Thymus (tissue), 11 donors: ENCODE results near the gene TLE4. TPM values are rescaled to one million over a fixed set of nuclear protein-coding genes. Genes with fewer than 3 reads are reported as not detected.

Experiments used
- DNase-seq, 9 donors: peaks; one replicate each; pipeline ENCODE4 v3.0.0-alpha.2; 2013; ENCODE audit warnings: low spot score in 9 of 9, low read depth in 6 of 9, missing footprints in 1 of 9
- H3K27ac ChIP-seq, 2 donors: one replicate each; pipeline ENCODE4 v1.5.1; 2013; ENCODE audit warnings: control low read depth in 1 of 2, low read depth in 1 of 2, low read length in 1 of 2, mild to moderate bottlenecking in 1 of 2, moderate library complexity in 1 of 2
- H3K27me3 ChIP-seq, 2 donors: one replicate each; pipeline ENCODE4 v1.5.1; 2013; ENCODE audit warnings: low read length in 1 of 2; ENCODE audit not compliant: control insufficient read depth in 2 of 2, insufficient read depth in 1 of 2
- H3K36me3 ChIP-seq, 2 donors: one replicate each; pipeline ENCODE4 v1.5.1; 2013; ENCODE audit warnings: low read length in 1 of 2, mild to moderate bottlenecking in 1 of 2, moderate library complexity in 1 of 2; ENCODE audit not compliant: control insufficient read depth in 2 of 2, insufficient read depth in 2 of 2
- H3K4me1 ChIP-seq, 2 donors: one replicate each; pipeline ENCODE4 v1.5.1; 2013; ENCODE audit warnings: low read length in 2 of 2; ENCODE audit not compliant: control insufficient read depth in 2 of 2, insufficient read depth in 2 of 2
- H3K4me3 ChIP-seq, 2 donors: one replicate each; pipeline ENCODE4 v1.5.1; 2013; ENCODE audit warnings: low read length in 2 of 2, control low read depth in 1 of 2, mild to moderate bottlenecking in 1 of 2
- H3K9me3 ChIP-seq, 2 donors: one replicate each; pipeline ENCODE4 v1.5.1; 2013; ENCODE audit warnings: low read length in 1 of 2, mild to moderate bottlenecking in 1 of 2; ENCODE audit not compliant: control insufficient read depth in 2 of 2, insufficient read depth in 1 of 2
- WGBS: extraction: QIAGEN DNeasy Blood & Tissue Kit; methylation state at CpG from one replicate; pipeline ENCODE4 v1.1.7; 2013; 5-methylcytosine and 5-hydroxymethylcytosine counted together
- polyA plus RNA-seq: library from polyadenylated mRNA; stranded (reverse); fragments of 200-250 nt; gene quantifications from one replicate; pipeline ENCODE4 v1.2.3, GENCODE V29; 2013
- total RNA-seq: library from RNA; stranded (reverse); fragments of 120-200 nt; gene quantifications from one replicate; pipeline ENCODE4 v1.2.4, GENCODE V29; 2013
- donor health status: healthy.

The TLE4 gene
- total and polyA plus RNA-seq, 2 donors, result 22.6 to 26.9 TPM

GRCh38 chr9:79667120-79667519 is 95.4 kb downstream of the TLE4 start:
- no peak overlapping the region for H3K4me3 ChIP-seq
- H3K27ac ChIP-seq, result no peak overlapping the region
- no peak for DNase-seq
- H3K4me1 ChIP-seq, result peaks cover 7 to 21% of the 10 kb centered on the region in 2 donors
- WGBS, result 97% methylated on average over 3 of the region's 3 CpGs
- H3K36me3 ChIP-seq, result peaks cover 9 to 10% of the 10 kb centered on the region in 2 donors
- H3K27me3 ChIP-seq, result no peaks in the 10 kb centered on the region
- no peaks in the 10 kb centered on the region for H3K9me3 ChIP-seq

- H3K27ac ChIP-seq, result no peak overlapping the region
- no peaks in the 10 kb centered on the region for H3K27me3 ChIP-seq
- H3K36me3 ChIP-seq, result peaks cover 9 to 10% of the 10 kb centered on the region in 2 donors
- DNase-seq, result no peak
- WGBS, result 97% methylated on average over 9 of the region's 9 CpGs
- H3K9me3 ChIP-seq, result no peaks in the 10 kb centered on the region
- H3K4me1 ChIP-seq, result peaks cover 14 to 24% of the 10 kb centered on the region in 2 donors
- no peak overlapping the region for H3K4me3 ChIP-seq
Measured at GRCh38 chr9:79667817-79668436, 96.2 kb downstream of the TLE4 start.

GRCh38 chr9:79668956-79669355 is 97.2 kb downstream of the TLE4 start:
- H3K27ac ChIP-seq, result no peak overlapping the region
- no peaks in the 10 kb centered on the region for H3K9me3 ChIP-seq
- H3K4me1 ChIP-seq, result peaks cover 10 to 18% of the 10 kb centered on the region in 2 donors
- DNase-seq, result no peak
- H3K27me3 ChIP-seq, result no peaks in the 10 kb centered on the region
- peaks cover 9 to 10% of the 10 kb centered on the region in 2 donors for H3K36me3 ChIP-seq
- 97% methylated on average over 4 of the region's 4 CpGs for WGBS
- no peak overlapping the region for H3K4me3 ChIP-seq

- H3K4me1 ChIP-seq, result peaks cover 10 to 15% of the 10 kb centered on the region in 2 donors
- no peaks in the 10 kb centered on the region for H3K27me3 ChIP-seq
- H3K27ac ChIP-seq, result no peak overlapping the region
- 94% methylated on average over 3 of the region's 3 CpGs for WGBS
- H3K9me3 ChIP-seq, result no peaks in the 10 kb centered on the region
- H3K36me3 ChIP-seq, result peaks cover 8% of the 10 kb centered on the region in 2 donors
- no peak overlapping the region for H3K4me3 ChIP-seq
- DNase-seq, result no peak
Measured at GRCh38 chr9:79670269-79670961, 98.7 kb downstream of the TLE4 start.

GRCh38 chr9:79671558-79671957 is 99.8 kb downstream of the TLE4 start:
- 96% methylated on average over 2 of the region's 2 CpGs for WGBS
- Histone ChIP-seq H3K4me1 (peaks cover 10 to 15% of the 10 kb centered on the region in 2 donors), H3K27me3 (no peaks in the 10 kb centered on the region), H3K4me3 (no peak overlapping the region), H3K36me3 (peaks cover 7 to 8% of the 10 kb centered on the region in 2 donors), H3K9me3 (no peaks in the 10 kb centered on the region), H3K27ac (no peak overlapping the region)
- no peak for DNase-seq

GRCh38 chr9:79672236-79672635 is 100.5 kb downstream of the TLE4 start:
- Histone ChIP-seq H3K27ac (no peak overlapping the region), H3K27me3 (no peaks in the 10 kb centered on the region), H3K9me3 (no peaks in the 10 kb centered on the region), H3K4me3 (no peak overlapping the region), H3K36me3 (peaks cover 3 to 8% of the 10 kb centered on the region in 2 donors), H3K4me1 (peaks cover 10 to 15% of the 10 kb centered on the region in 2 donors)
- no peak for DNase-seq
- WGBS, result 77% methylated on average over 3 of the region's 3 CpGs

- Histone ChIP-seq H3K27me3 (no peaks in the 10 kb centered on the region), H3K4me1 (peaks cover 10 to 15% of the 10 kb centered on the region in 2 donors), H3K4me3 (no peak overlapping the region), H3K27ac (no peak overlapping the region), H3K36me3 (peaks cover 0 to 8% of the 10 kb centered on the region in 2 donors), H3K9me3 (no peaks in the 10 kb centered on the region)
- 92% methylated on average over 4 of the region's 4 CpGs for WGBS
- DNase-seq, result no peak
Measured at GRCh38 chr9:79672891-79673290, 101.1 kb downstream of the TLE4 start.

GRCh38 chr9:79673614-79674013 is 101.8 kb downstream of the TLE4 start:
- peaks cover 10 to 15% of the 10 kb centered on the region in 2 donors for H3K4me1 ChIP-seq
- H3K36me3 ChIP-seq, result peaks cover 0 to 8% of the 10 kb centered on the region in 2 donors
- 50% methylated on average over 3 of the region's 3 CpGs for WGBS
- H3K27ac ChIP-seq, result no peak overlapping the region
- no peaks in the 10 kb centered on the region for H3K27me3 ChIP-seq
- H3K4me3 ChIP-seq, result no peak overlapping the region
- DNase-seq, result no peak
- H3K9me3 ChIP-seq, result no peaks in the 10 kb centered on the region

- Histone ChIP-seq H3K36me3 (peaks cover 0 to 8% of the 10 kb centered on the region in 2 donors), H3K9me3 (no peaks in the 10 kb centered on the region), H3K27me3 (no peaks in the 10 kb centered on the region), H3K4me1 (peaks cover 10 to 15% of the 10 kb centered on the region in 2 donors), H3K27ac (no peak overlapping the region), H3K4me3 (no peak overlapping the region)
- WGBS, result 95% methylated on average over 7 of the region's 7 CpGs
- DNase-seq, result no peak
Measured at GRCh38 chr9:79674052-79674777, 102.5 kb downstream of the TLE4 start.
